A673 (cell line): Measurements from ENCODE around the gene SPATA31C1.

Experiments used
- EZH2 ChIP-seq: fragments of 200-600 bp; sonication (generic); IDR thresholded peaks from 2 replicates; pipeline ENCODE4 v1.6.1; 2017; ENCODE audit warnings: borderline replicate concordance, low read depth, mild to moderate bottlenecking, mixed read lengths, antibody characterized with exemption, low read length; ENCODE audit not compliant: poor library complexity, severe bottlenecking
- TF ChIP-seq, protein P1 (sequence below): fragments of 300-800, 200-600 bp; sonication (generic); conservative IDR thresholded peaks from 2 replicates; pipeline ENCODE4 v1.5.1; 2017; ENCODE audit warnings: low read depth, mild to moderate bottlenecking, antibody characterized with exemption, low read length, moderate library complexity, mixed read lengths

DNA sequence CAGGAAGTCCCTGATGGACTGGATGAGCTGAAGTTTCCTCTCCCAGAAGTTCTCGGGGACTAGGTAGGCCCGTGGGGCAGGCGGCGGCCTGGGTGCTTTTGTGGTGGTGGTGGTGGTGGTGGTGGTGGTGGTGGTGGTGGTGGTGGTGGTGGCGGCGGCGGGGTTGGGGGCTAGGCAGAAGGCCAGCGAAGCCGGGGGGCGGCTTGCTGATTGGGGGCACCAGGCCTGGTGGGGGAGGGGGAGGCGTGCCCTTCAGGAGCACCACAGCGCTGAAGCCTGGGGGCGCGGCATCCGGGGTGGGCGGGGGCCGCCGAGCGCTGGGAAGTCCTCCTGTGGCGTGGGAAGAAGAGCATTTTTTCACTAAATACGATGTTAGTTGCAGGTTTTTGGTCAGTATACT, 26.9 kb downstream of the SPATA31C1 start:
- TF ChIP-seq, protein P1, sequence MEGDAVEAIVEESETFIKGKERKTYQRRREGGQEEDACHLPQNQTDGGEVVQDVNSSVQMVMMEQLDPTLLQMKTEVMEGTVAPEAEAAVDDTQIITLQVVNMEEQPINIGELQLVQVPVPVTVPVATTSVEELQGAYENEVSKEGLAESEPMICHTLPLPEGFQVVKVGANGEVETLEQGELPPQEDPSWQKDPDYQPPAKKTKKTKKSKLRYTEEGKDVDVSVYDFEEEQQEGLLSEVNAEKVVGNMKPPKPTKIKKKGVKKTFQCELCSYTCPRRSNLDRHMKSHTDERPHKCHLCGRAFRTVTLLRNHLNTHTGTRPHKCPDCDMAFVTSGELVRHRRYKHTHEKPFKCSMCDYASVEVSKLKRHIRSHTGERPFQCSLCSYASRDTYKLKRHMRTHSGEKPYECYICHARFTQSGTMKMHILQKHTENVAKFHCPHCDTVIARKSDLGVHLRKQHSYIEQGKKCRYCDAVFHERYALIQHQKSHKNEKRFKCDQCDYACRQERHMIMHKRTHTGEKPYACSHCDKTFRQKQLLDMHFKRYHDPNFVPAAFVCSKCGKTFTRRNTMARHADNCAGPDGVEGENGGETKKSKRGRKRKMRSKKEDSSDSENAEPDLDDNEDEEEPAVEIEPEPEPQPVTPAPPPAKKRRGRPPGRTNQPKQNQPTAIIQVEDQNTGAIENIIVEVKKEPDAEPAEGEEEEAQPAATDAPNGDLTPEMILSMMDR = no peak
- no peak for TF ChIP-seq EZH2
